NCI-H1930 (cell line): ENCODE results near the gene POU2F1.

Source experiments
- DNase-seq, 2 experiments: peaks; one replicate each; lab custom pipeline; 2025; lab: John Stamatoyannopoulos, UW

Gene POU2F1

GRCh38 chr1:167423684-167424619 lies 203.3 kb downstream of the POU2F1 start:
- DNase-seq: no peak

- no peak for DNase-seq
Observed at GRCh38 chr1:167425482-167425881, 204.8 kb downstream of the POU2F1 start.

GRCh38 chr1:167426716-167427115 lies 206.0 kb downstream of the POU2F1 start:
- no peak for DNase-seq

GRCh38 chr1:167427848-167428247 lies 207.2 kb downstream of the POU2F1 start:
- DNase-seq: no peak

- no peak for DNase-seq
Observed at GRCh38 chr1:167428395-167428794, 207.7 kb downstream of the POU2F1 start.

GRCh38 chr1:167429612-167430011 lies 208.9 kb downstream of the POU2F1 start:
- no peak for DNase-seq

GRCh38 chr1:167430134-167430848 lies 209.6 kb downstream of the POU2F1 start:
- no peak for DNase-seq

GRCh38 chr1:167430849-167431242 lies 210.2 kb downstream of the POU2F1 start:
- no peak for DNase-seq

- no peak for DNase-seq
Observed at GRCh38 chr1:167431261-167431908, 210.7 kb downstream of the POU2F1 start.

GRCh38 chr1:167431909-167432650 lies 211.4 kb downstream of the POU2F1 start:
- no peak for DNase-seq

- DNase-seq: no peak
Observed at GRCh38 chr1:167432780-167433179, 212.1 kb downstream of the POU2F1 start.

- no peak for DNase-seq
Observed at GRCh38 chr1:167433884-167434283, 213.2 kb downstream of the POU2F1 start.

- no peak for DNase-seq
Observed at GRCh38 chr1:167434306-167434705, 213.6 kb downstream of the POU2F1 start.

GRCh38 chr1:167435484-167435883 lies 214.8 kb downstream of the POU2F1 start:
- no peak for DNase-seq

GRCh38 chr1:167438171-167439138 lies 217.8 kb downstream of the POU2F1 start:
- no peak for DNase-seq

- DNase-seq: peak; percentile 54
Observed at GRCh38 chr1:167439301-167439988, 218.8 kb downstream of the POU2F1 start.

GRCh38 chr1:167440345-167440744 lies 219.7 kb downstream of the POU2F1 start:
- no peak for DNase-seq

- DNase-seq: no peak
Observed at GRCh38 chr1:167440776-167441175, 220.1 kb downstream of the POU2F1 start.

GRCh38 chr1:167441222-167441621 lies 220.5 kb downstream of the POU2F1 start:
- DNase-seq: no peak
